ENCODE data around the gene KRTAP5-6.
"Not testable (repeated sequence)": the region's sequence is repeated elsewhere in the genome, so short reads cannot be mapped to it uniquely, and the experiment has no call there.

KRTAP5-6 gene

GRCh38 chr11:1662699-1663283 lies 34.2 kb upstream of the KRTAP5-6 start:
- DNase-seq, result not testable (repeated sequence)

DNA sequence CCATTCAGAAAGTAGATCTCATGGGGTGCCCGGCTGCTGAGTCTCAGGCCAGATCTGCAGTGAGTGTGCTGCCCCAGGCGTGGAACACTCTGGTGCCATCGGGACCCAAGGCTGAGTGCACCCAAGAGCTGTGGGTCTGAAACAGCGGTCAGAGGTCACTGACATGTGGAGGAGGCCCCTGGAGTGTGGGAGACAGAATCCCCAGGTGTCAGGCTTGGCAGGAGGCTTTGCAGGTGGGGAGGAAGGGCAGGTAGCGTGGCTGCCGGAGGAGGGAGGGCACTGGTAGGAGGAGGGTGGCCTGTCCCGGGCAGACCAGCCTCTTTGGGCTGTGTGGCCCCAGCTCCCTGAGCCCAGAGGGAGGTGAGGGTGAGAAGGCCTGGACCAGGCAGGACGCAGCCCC lies 31.7 kb upstream of the KRTAP5-6 start:
- no peak for DNase-seq

DNA sequence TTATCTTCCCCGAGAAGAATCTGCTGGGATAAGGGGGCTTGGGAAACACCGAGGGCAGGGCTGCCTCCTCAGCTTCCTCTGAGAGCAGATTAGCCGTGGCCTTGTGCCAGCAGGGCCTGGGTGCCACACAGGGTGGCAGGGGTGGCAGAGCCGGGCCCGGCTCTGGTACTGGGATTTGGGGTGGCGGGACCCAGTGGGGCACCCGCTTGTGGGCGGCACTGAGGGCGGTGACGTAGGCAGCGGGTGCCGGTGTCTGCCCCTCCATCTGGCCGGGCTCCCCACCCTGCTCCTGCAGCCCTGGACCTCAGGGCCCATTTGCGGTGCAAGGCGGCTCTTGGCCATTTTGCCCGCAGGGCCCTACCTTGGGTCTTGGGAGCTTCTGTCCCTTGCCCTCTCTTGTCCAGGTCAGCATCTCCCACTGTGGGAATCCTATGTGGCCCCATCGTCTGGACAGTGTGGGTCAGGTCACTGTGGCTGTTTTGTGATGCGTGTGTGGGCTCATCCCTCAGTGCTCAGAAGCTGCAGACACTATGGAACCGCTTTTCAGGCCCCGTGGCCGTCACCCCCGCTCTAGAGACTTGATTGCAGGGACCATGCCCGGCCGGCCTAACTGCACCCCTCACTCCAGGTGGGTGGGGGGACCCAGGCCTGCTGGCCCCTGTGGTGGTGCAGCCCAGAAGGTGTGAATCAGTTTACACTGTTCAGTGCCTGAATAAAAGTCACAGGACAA lies 29.7 kb upstream of the KRTAP5-6 start:
- no peak for DNase-seq

GRCh38 chr11:1667906-1668305 lies 29.1 kb upstream of the KRTAP5-6 start:
- no peak for DNase-seq

- no peak for DNase-seq
These were observed 28.0 kb upstream of the KRTAP5-6 start for GRCh38 chr11:1668911-1669473.

GRCh38 chr11:1669546-1670218 lies 27.3 kb upstream of the KRTAP5-6 start:
- DNase-seq, result no peak

- not testable (repeated sequence) for DNase-seq
These were observed 26.5 kb upstream of the KRTAP5-6 start for GRCh38 chr11:1670457-1670856.

DNA sequence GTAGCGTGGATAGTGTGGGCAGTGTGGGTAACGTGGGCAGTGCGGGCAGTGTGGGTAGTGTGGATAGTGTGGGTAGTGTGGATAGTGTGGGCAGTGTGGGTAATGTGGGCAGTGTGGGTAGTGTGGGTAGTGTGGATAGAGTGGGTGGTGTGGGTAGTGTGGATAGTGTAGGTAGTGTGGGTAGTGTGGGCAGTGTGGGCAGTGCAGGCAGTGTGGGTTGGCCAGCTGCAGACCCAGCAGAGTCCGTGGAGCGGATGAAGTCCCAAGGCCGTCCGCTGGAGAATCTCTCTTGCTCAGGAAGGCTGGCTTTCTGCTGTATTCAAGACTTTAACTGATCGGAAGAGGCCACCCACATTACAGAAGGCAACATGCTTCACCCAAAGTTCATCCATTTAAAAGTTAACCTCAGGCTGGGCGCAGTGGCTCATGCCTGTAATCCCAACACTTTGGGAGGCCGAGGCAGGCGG lies 26.1 kb upstream of the KRTAP5-6 start:
- no peak for DNase-seq

DNA sequence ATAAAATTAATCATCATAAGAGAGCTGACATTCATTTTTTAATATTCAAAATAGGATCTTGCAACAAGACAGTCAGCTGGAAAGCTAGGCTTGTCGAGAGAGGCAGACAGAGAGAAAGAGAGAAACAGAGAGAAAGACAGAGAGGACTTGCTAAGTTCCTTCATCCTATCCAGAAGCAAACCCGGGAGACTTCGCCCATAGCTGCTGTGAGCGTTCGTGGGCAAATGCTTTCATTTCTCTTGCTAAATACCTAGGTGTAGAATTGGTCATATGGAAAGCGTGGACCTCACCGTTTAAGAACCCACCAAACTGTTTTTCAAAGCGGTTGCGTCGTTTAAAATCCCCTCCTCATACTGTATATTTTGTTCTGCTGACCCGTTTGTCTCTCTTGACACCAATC lies 25.3 kb upstream of the KRTAP5-6 start:
- DNase-seq, result no peak

GRCh38 chr11:1672613-1673350 lies 24.2 kb upstream of the KRTAP5-6 start:
- no peak for DNase-seq

GRCh38 chr11:1673446-1674172 lies 23.4 kb upstream of the KRTAP5-6 start:
- no peak for DNase-seq

DNA sequence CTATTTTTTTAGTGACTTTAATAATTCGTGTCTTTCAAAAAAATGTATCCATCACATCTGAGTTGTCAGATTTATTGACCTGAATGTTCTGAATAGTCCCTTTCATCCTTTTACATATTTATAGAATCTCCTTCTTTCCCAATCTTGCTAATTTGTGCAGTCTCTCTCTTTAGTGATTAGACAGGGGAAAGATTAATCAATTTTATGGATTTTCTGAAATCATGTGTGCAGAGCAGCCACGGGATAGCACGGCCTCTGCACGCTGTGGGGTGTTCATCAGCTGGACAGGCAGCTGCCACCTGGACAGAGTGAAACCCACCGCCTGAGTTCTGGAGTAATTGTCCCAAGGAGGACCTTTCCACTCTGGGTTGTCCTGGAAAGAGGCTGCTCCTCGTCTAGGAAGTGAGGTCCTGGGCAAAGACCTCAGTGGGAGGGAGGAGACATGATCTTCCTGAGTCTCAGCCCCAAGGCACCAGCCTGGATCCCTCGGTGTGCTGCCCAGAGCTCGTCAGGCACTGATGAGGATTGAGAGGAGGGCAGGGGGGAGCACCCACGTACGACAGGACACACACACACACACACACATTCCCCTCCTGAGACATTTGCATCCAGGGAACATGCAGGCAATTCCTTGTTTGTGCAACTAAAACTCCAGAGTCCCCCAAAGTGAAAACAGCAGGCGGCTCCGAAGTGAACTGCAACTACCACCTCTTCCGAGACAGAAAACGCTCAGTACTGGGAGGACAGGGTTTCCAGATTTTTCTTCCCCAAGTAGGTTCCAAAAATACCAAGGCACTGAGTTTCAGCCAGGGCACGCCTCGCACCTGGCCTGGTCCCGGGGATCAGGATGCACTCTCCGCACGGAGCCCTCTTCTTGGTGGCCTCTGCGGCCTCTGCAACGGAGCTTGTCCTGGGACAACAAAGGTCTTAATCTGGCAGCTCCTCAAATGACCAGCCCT lies 22.5 kb upstream of the KRTAP5-6 start:
- no peak for DNase-seq

GRCh38 chr11:1675536-1676228 lies 21.3 kb upstream of the KRTAP5-6 start:
- DNase-seq, result no peak

DNA sequence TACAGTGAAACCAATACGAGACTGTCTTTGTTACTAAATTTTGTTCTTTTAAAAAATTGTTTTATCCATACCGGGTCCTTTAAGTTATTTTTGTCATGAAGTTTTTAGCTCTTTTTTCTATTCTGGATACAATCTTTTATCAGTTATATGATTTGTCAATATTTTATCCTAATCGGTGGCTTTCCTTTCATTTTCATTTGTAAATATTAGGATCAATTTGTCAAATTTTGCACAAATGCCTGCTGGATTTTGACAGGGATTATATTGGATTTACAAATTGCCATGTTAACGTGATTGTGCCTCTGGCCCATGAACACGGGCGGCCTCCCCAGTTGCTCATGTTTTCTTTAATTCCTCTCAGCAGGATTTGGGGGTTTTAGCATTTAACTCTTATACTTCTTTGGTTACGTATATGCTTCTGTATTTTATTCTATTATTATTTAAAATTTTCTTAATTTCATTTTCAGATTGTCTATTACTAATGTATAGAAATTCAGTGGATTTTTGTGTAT lies 20.7 kb upstream of the KRTAP5-6 start:
- no peak for DNase-seq

GRCh38 chr11:1679881-1680280 lies 17.1 kb upstream of the KRTAP5-6 start:
- DNase-seq, result no peak

DNA sequence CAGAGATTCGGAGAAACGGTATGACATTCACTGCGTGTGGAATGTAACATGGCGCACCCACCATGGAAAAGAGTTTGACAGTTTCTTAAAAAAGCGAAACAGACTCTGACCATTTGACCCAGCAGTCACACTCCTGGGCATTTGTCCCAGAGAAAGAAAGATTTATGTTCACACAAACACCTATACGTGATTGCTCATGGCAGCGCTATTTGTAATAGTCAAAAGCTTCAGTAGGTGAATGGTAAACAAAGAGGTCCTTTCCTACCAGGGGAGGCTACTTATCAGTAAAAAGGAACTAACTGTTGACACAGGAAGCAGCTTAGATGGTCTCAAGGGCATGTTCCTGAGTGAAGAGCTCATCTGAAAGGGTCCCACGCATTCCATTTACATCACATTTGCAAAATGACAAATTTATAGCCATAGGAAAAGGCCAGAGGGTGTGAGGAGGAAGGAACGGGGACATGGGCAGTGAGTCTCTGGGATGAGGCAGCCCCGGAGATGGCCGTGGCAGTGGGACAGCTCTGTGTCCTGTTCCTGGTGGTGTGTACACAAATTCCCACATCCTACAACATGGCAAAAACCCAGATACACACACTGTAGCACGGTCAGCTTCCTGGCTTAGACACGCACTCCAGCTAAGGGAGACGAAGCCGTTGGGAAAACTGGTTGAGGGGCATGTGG lies 14.6 kb upstream of the KRTAP5-6 start:
- no peak for DNase-seq

GRCh38 chr11:1683216-1683615 lies 13.8 kb upstream of the KRTAP5-6 start:
- not testable (repeated sequence) for DNase-seq

- not testable (repeated sequence) for DNase-seq
These were observed 13.0 kb upstream of the KRTAP5-6 start for GRCh38 chr11:1683904-1684572.
